NCI-H748 treated with DMSO at 0.1 percent for 48 hours (cell line): Measurements from ENCODE around the gene TCF3.

Experiments used
- DNase-seq: peaks from one replicate; lab custom pipeline; 2025; lab: John Stamatoyannopoulos, UW

TCF3 gene

DNA sequence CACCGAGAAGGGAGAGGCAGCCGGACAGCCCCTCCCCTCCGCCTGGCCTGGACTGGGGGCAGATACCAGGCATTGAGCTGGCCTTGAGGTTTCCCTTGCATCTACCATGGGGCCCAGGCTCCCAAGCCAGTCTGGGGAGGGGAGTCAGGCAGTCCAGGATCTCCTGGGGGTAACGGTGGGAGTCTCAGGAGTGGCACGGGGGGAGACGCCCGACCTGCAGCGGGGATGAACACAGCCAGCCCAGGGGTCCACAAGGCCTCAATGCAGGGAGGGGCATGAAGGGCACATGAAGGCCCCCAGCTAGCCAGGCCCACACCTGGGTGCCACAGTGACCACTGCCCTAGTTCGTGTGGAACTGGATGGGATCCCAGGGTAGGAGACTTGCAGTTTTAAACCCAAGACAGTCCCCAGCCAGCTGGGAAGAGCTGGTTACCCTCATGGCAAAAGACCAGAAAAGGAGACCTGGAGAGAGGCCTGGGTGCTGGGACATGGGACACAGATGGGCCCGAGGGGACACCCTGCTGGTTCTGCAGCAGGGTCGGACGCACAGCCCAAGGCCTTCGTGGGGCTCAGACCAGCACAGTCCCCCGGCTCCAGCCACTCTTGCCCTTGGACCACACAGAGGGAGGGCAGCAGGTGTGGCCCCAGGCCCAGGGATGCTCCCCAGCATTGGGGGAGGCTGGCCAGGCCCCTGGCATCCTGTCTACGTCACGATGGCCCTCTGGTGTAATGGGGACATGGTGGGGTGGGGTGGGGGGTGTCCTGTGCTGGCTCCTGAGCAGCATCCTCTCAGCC, 42.5 kb downstream of the TCF3 start:
- no peak for DNase-seq

DNA sequence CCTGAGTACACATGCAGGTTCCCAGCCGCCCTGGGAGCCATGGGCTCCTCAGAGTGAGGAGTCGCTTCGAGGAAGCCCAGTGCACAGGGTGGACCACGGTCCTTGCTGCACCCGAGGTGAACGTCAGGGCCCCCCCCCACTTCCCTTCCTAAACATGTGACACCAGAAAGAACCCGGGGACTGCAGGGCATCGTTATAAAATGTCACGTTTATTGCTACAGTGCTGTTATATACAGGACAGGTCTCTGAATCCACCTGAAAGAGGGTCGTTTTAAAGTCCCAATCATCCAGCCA, 43.4 kb downstream of the TCF3 start:
- no peak for DNase-seq

DNA sequence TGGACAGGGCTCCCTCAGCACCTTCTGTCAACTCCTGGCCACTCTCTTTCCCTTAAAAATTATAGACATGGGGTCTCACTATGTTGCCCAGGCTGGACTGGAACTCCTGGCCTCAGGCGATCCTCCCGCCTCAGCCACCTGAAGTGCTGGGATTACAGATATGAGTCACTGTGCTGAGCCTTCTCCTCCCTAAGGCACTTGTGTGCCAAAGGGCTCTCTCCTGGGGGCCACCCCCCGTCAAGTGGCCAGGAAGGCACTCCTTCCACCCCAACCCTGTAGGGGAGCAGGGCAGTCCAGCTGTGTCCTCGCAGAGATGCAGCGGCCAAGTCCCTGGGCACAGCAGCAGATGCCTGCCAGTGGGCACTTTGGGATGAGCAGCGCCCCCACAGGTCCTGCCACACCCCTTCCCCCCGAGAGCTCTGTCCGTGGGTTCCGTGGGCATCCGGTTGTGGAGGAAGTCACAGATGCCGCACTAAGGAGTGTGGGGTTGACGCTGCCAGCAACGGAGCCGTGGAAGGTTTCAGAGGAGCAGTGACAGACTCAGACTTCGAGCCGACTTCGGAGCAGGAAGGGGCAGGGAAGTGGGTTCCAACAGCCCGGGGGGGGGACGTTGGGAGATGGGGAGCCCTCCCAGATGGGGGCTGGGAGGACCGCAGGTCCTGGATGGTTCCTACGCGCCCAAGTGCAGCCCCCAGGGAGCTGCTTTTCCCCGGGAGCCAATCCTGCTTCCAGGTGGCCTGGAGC, 43.9 kb downstream of the TCF3 start:
- DNase-seq: no peak

DNA sequence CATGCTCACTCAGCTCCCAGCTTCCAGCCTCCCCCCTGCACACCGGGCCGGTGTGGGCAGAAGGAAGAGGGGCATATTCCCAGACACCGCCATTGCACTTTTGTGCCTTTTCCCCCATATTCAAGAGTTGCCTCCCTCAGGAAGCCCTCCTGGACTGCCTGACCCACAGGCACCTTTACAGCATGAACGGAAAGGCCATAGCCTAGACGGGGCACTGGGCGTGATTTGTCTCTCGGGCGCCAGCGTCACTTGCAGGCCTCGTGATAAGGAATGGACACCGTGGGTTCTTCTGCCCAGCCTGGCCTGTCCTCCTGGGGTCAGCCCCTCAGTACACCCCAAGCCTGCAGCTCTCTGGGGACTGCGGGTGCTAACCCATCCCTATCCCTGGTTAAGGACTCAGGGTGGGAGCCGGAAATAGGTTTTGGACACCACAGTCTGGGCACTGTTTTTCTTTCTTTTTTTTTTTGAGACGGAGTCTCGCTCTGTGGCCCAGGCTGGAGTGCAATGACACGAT, 46.2 kb downstream of the TCF3 start:
- DNase-seq: no peak

DNA sequence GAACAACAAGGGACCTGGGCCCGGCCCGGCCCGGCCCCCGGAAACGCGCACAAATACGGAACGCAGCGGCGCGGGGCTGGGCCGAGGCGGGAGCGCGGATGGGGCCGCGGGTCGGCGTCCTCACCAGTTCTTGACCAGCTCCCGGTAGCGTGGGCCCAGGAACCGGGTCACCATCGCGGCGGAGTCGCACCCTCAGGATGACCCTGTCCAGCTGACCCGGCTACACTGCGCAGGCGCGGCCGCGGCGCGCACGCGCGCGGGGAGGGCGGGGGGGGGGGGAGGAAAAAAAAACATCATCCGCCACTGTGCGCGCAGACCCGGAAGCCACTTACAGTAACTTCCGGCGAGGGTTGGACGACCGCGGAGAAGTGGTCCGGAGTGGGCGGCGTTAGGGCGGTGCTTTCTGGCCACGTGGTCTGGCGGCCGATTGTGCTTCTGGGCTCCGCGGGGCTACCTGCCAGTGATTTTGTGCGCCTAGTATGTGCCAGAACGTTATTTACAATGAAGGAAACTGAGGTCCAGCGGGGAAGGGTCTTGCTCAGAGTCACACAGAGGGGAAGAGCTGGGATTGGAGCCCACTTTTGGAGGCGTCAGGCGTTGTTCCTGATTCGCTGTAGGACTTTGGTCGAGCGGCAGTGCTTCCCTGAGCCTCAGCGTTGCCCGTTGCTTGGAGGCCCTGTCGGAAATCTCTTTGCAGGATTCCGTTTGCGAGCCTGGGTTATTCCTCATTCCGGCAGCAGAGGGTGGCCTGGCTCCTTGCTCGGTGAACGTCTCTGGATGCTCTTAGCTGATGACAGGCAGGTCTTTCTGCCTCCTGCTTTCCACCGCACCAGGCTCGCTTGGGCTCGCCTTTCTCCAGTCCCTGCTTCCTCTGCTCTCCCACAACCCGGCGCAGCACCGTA, 46.9 kb downstream of the TCF3 start, which contains the start of gene UQCR11:
UQCR11 (minus strand) TSS at position 227 of the 902 bp plus-strand sequence; CDS start at position 174, 53 bp downstream.
- DNase-seq: peak; percentile 74

DNA sequence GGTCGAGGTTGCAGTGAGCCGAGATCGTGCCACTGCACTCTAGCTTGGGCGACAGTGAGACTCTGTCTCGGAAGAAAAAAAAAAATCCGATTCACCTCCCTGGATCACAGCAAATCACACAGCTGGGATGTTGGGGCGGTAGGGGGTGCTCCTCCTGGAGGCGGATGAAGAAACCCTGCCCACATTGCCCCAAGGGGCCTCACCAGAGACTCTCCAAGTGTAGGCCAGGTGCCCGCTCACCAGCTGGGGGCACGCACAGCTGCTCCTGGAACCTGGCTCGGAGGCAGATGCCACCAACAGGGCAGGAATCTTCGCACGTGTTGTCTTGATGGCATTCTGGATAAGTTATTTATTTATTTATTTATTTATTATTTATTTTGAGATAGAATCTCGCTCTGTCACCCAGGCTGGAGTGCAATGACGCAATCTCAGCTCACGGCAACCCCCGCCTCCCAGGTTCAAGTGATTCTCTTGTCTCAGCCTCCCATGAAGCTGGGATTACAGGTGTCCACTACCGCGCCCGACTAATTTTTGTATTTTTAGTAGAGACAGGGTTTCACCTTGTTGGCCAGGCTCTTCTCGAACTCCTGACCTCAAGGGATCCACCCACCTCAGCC, 50.2 kb downstream of the TCF3 start:
- DNase-seq: no peak

DNA sequence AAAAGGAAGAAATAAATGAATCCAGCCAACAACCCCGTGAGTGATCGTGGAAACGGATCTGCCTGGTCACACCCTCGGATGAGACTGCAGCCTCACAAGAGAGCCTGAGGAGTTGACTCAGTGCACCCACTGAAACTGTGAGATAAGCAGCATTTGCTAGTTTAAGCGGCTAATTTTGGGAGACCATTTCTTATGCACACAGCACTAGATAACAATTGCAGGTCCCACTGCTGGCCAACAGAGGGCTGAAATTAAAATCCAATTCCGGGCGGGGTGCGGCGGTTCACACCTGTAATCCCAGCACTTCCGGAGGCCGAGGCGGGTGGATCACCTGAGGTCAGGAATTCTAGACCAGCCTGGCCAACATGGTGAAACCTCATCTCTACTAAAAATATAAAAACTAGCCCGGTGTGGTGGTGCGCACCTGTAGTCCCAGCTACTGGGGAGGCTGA, 50.8 kb downstream of the TCF3 start:
- no peak for DNase-seq

DNA sequence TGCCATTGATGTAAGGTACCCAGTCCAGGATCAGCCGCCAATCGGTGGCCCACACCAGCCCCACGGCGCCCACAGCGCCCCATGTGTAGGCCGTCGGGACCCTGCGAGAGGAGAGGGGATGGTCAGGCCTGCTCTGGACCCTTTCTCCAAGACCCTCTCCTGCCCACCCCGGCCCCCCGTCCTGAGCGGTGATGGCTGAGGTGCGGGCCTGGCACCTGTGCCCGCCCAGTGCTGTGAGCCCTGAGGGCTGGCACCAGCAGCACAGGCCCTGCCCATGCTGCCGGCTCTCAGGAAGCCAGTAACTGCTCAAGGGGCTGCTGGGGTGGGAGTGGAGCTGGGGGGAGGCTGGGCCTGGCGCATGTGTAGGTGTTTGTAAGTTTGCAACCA, 53.0 kb downstream of the TCF3 start:
- no peak for DNase-seq

DNA sequence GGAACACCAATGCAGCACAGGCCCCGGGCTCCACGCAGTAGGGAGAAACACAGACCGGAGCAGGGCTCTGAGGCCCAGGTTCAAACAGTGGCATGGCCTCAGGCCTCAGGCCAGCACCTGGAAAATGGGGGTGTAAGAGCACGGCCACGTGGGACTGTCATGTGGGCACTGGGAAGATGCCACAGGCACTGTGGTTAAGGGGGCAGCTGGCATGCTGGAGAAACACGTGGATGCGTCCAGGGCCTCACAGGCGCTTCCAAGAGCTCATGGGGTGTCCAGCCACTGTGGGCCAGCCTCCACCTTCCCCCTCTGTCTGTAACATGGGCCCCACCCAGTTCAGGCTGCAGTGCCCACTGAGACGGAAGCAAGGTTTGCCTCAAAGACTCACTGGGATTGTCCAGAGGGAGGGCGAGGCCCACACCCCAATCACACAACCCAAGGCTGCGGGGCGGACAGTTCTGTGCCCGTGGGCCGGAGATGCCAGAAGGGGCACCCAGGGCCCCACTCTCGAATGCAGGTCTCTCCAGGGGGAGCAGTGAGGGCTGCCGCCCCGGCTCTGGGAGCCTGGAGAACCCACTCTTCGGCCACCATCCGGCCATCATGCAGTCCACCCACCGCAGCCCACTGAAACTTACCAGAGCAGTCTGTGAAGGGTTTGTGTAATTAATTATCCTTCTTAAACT, 53.5 kb downstream of the TCF3 start:
- DNase-seq: no peak

DNA sequence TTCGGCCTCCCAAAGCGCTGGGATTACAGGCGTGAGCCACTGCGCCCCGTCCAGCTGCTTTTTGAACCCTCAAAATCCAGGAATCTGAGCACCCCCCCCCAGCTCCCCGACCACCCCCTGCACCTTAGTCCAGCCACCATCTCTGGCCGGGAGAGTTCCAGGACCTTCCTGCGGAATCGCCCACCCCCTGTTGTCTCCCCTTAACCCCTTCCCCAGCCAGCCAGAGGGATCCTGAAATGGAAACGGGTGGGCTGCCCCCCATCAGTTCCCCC, 59.0 kb downstream of the TCF3 start:
- no peak for DNase-seq

DNA sequence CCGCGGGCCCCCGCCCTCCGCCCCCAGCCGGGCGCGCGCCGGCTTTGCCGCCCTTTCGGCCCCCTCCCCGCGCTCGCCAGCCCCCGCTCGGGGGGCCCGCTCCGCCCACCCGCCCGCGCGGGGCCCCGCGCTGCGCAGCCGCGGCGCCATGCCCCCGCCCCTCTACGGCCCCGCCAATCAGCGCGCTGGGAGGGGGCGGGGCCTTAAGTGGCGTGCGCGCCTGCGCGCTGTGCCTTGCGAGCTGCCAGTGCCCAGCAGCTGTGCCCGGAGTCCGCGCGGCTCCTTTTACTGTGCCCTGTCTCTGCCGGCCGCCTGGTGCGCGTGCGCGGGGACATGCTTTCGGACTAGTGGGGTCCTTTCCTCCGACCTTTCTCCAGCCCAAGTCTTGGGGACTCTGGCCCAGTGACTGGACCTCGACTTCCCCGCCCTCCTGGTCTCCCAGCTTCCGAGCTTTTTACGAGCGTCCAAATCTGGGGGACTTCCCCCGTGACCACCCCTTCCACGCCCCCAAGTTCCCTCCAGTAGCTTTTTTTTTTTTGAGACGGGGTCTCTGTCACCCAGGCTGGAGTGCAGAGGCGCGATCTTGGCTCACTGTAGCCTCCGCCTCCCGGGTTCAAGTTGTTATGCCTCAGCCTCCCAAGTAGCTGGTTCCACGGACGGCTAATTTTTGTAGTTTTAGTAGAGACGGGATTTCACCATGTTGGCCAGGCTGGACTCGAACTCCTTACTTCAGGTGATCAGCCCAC, 59.5 kb downstream of the TCF3 start, which contains the start of gene MBD3:
MBD3 (minus strand) TSS at position 111 of the 746 bp plus-strand sequence. CDS start 234 bp downstream, outside the sequence.
- DNase-seq: peak; percentile 57

DNA sequence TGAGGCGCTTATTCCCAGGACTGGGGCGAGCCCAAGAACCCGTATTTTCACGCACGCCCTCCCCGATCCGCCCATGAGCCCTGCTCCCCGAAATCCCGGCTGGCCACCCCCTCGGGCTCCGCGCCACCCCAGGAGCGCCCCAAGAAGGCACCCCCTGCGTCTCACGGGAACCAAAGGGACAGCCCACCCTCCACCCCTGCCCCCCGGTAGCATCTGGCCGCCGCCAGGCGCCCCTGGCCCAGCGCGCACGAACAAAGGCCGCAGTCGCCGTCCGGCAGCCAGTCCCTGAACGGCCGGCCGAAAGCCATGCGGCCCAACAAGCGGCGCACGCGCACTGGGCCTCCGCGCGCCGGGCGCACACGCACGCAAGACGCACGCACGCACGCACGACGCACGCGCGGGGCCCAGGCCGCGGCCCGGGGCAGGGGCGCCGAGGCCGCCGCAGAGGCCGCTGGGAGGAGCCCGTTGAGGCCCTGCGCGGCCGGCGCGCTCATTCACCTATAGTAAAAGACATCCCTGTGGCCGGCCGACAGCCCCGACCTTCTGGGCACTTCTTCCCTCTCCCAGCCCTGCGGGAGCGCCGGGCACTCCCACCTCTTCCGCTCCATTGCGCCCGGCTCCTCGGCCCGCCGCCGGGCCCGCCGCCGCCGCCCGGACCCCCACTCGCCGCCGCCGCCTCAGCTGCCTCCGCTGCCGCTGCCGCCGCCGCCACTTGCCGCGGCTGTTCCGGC, 60.2 kb downstream of the TCF3 start:
- DNase-seq: peak; percentile 16

DNA sequence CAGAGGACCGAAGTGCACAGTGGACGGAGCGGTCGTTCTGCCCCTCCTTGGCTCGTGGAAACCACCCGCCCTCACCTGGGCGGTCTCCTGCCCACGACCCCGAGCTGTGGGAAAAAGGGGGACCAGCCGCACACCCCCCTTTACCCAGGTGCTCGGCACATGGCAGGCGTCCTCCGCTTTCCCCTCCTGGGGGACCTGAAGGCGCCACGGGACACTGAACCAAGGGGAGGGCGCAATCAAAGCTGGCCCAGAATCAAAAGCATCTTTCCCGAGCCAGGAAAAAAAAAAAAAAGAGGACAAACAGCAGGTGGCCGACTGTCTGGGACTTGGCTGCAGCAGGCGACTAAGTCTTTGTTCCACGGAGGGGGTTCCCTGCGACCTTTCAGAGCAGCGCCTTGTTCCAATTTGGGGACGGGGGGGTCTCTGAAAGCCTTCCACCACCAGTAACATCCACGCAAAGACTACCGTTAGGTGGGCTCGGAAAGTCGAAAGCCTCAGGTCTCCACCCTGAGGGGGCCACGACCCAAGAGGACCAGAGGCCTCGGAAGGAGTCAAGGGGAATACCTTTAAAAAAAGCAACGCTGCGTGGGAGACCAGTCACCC, 60.9 kb downstream of the TCF3 start:
- DNase-seq: no peak

DNA sequence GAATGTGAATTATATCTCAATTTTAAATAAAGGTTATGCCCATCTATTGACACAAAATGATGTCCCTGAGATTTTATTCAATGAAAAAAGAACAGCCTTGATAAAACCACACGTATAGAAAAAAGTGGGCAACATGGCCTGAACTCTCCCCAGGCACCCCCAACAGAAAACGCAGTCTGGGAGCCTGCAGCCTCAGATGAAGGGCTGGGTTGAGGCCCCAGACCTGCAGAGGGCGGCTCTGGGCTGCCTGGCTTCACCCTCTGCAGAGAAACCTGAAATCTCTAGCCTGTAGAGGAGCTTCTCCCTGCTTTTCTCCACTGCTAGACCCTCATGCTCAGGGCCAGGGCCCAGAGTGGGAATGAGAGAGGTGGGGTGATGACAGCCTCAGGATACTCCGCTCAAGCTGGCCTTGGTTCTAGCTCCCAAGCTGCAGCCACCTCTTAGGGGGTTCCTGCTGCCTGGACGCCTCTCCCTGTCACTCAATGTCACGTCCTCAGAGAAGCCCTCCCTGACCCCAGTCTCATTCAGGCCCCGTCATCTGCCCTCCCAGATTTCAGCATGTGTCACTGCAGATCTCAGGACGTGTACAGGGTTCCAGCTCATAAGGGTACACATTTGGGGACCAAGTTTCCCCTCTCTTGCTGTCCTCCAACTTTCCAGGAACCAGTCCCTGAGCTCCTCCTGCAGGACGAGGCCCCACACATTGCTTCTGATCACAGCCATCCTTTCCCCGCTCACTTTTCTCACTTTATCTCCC, 61.6 kb downstream of the TCF3 start:
- no peak for DNase-seq

DNA sequence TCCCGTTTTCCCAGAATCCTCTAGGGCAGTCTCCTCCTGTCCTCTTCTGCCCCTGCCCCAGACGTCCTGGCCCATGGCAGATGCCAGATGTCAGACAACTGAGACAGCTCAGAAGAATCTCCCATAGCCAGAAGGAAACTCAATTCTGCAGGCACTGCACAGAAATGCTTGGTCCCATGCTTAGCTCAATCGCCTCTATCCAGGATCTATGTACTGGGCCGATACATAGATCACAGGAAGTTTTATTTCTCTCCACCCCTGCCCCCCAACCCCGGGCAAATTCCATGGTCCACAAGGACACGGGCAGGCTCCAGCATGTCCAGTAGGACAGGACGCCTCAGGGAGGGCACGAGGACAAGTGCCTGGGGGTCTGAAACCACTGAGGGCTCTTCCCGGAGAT, 64.5 kb downstream of the TCF3 start:
- DNase-seq: no peak

DNA sequence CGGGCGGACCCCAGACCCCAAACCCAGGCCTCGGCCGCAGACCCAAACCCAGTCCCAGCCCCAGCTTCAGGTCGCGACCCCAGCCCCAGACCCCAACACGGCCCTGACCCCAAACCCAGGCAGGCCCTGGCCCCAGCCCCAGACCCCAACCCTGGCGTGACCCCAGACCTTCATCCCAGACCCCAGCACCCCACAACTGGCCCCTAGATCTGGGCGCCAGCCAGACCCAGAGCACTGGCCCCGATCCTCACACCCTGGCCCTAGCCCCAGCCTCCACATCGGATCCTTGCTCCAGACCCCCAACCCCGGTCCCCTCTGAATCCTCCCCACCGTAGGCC, 67.2 kb downstream of the TCF3 start:
- DNase-seq: no peak

DNA sequence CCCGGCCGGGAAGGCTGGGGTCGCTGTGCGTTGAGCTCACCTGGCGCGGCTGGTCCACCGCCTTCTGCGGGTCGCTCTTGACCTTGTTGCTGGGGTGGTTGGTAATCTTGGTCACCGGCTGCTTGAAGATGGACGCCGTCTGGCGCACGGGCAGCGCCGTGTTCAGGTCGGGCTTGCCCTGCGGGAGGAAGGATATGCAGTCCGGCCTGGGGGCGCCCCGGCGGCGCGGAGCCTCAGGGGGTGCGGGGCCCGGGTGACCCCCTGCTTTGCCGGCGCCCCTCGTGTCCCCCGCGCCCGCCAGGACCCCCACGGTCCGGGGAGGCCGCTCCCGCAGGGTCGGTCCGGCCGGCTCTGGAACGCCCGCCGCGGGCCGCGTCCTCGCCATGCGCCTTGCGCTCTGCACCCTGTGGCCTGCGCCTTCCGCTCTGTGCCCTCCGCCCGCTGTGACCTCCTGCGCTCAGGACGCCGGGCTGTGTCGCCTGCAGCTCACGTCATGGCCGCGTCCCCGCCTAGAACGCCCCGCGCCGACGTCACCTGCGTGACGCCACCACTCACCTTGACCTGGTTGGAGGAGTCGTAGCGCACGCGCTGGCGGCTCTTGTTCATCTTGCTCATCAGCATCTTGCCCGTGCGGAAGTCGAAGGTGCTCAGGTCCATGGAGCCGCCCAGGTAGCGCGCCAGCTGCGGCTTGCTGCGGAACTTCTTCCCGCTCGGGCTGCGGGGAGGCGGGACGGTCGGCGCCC, 67.7 kb downstream of the TCF3 start:
- no peak for DNase-seq

DNA sequence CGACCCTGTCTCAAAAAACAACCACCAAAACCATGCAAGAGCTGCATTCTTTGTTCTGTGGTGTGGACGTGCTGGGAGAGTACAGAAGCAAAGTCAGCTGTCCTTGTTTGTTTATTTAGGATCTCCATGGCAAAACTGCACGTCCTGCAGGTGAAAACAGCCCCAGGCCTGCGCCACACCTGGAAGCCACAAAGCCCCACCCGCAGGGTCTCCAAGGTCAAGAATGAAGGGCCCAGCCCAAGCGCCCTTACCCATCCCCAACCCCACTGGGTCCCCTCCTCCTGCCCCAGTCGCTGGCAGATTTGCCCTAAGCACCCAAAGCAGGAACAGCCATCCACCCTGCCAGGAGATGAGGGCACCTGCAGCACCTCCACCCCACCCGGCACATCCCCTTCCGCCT, 70.2 kb downstream of the TCF3 start:
- peak; percentile 26 for DNase-seq
